Stimulated activated CD8-positive, alpha-beta memory T cell treated with anti-CD3 and anti-CD28 coated beads, Interleukin-4, amount 100 ng/mL, for 24 hours (primary cell): ENCODE data around the gene NUDT19.
A peak's percentile ranks its signal among the peaks of the same experiment; 100 is the strongest.
"Not testable (repeated sequence)": the region's sequence is repeated elsewhere in the genome, so short reads cannot be mapped to it uniquely, and the experiment has no call there.

Experiments
- DNase-seq: peaks from one replicate; pipeline ENCODE4 v3.0.0-alpha.2; 2020; ENCODE audit warnings: low read depth

Gene NUDT19

DNA sequence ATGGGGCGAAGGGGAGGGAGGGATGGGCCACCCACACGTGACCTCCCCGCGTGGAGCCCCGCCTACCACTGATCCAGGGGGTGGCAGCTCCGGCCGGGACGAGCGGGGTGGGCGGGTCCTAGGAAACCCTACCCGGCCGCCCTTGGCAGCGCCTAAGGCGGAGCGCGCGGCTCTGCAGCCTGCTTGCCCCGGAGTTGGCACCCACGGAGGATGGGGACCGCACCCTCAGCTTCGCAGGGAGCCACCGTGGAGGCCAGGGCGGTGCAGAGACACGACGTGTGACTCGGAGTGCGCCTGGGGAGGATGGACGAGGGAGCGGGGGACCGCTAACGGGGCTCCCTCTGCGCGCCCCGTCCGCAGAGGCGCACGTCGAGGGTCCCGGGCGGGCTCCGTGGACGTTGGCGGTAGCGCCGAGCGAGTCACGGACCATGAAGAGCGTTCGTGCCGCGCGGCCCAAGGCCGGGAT, 15.9 kb upstream of the NUDT19 start, which contains the start of gene RGS9BP:
Gene RGS9BP (plus strand): TSS at position 129 of the 466 bp plus-strand sequence. CDS start 416 bp downstream, outside the sequence.
- peak; percentile 27 for DNase-seq

DNA sequence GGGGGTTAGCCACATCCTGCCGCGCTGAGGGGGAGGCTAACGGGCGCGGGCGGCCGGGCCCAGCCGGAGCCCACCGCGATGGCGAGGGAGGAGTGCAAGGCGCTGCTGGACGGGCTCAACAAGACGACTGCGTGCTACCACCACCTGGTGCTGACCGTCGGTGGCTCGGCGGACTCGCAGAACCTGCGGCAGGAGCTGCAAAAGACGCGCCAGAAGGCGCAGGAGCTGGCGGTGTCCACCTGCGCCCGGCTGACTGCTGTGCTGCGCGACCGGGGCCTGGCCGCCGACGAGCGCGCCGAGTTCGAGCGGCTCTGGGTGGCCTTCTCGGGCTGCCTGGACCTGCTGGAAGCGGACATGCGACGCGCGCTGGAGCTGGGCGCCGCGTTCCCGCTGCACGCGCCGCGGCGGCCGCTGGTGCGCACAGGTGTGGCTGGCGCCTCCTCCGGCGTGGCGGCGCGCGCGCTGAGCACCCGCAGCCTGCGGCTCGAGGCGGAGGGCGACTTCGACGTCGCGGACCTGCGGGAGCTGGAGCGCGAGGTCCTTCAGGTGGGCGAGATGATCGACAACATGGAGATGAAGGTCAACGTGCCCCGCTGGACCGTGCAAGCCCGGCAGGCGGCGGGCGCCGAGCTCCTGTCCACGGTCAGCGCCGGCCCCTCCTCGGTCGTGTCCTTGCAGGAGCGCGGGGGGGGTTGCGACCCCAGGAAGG, 15.3 kb upstream of the NUDT19 start:
- DNase-seq, result no peak

DNA sequence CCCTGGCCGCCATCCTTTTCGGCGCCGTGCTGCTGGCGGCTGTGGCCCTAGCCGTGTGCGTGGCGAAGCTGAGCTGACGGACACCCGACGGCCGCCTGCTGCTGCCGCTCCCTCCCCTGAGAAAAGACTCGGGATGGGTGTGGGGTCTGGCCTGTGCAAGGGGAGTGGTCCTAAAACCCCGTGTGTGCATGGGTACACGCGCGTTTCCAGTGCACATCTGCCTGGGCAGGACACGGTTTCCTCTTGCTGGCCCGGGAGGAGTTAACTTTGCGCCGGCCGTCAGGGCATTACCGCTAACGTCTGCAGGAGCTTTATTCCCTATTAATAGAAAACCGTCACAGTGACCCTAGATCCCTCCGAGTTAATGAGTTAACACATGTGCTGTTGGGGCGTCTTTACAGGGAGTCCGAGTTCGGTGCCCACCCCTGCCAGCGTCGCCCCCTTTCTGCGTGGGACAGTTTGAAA, 14.7 kb upstream of the NUDT19 start:
- DNase-seq, result no peak

DNA sequence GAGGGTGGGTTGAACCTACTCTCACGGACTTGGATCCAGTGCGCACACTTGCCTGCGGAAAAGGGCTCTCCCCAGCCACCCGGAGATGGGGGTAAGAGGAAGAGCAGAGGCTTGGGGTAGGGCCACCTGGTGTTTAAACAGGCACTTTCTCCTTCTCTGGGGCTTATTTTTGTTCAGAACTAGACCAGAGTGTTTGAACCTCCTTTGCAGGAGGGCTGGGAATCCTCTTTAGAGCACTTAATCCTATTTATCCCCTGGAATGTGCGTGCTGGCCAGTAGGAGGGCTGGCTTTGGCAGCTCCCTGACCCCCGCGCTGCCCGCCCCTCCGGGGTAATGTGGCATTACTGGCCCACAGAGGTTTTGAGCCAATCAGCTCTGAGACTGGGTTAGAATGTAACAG, 14.0 kb upstream of the NUDT19 start:
- no peak for DNase-seq

DNA sequence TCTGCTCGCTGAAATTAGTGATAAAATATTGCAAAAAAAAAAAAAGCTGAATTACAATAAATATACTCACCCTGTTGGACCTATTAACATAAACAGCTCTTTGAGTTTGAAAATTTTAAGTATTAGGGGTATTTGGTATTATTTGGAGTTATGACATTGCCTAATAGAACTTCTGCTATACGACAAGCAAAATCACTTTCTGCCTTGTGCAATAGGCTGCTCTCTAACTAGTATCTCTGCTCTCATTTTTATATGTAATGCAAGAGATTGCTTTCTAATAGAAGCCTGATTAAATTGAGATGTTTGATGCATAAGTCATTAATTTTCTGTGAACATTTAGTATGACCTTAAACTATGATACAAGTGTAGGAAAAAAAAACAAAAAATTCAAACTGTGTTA, 10.6 kb upstream of the NUDT19 start:
- DNase-seq, result no peak

DNA sequence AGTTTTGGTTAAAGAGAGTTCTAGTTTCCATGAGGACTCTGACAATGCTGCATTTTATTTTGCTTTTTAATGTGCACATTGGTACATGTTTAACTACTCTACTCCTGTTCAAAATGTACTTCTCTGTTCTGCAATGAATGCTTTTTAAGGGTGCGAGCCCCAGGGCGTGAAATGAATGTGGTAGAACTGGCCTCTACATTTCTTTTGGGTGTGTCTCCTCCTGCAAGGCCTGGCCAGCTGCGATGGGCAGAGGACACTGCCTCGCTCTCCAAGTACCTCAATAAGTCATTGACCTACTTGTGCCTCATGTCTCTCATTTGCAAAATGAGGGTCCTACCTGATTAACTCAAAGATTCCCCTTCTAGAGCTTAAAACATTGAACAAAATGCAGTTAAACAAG, 9.3 kb upstream of the NUDT19 start:
- no peak for DNase-seq

DNA sequence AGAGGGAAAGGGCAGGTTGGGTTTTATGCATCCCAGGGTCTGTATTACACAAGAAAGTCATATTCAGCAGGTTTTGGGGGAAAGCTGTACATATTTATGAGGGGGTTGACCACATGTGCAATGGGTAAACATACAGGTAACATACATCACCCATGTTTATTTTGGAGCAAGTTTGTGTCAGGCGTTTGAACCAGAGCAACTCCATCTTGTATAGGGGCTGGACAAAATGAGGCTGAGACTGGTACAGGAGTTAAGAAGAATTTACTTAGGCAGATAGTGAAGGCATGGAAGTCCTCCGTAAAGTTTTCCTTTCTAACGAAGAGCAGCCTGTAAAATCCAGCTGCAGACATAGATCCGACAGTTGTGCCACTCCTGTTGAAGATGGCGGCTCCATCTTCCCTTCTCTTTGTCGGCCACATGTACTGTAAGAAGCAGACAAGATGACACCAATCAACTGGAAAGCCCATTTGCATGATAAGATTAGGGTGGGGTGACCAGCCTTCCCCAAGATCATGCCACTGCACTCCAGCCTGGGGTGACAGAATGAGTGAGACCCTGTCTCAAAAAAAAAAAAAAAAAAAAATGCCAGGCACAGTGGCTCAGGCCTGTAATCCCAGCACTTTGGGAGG, 4.7 kb upstream of the NUDT19 start:
- no peak for DNase-seq

DNA sequence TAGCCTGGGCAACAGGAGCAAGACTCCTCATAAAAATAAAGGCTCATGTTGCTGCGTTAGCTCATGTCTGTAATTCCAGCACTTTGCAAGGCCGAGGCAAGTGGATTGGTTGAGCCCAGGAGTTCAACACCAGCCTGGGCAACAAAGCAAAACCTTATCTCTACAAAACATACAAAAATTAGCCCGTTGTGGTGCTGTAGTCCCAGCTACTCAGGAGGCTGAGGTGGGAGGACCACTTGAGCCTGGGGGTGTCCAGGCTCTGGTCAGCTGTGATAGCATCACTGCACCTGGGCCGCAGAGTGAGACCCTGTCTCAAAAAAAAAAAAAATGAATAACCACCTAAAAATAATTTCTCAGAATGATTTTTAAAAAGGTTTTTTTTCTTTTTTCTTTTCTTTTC, 3.9 kb upstream of the NUDT19 start:
- no peak for DNase-seq

DNA sequence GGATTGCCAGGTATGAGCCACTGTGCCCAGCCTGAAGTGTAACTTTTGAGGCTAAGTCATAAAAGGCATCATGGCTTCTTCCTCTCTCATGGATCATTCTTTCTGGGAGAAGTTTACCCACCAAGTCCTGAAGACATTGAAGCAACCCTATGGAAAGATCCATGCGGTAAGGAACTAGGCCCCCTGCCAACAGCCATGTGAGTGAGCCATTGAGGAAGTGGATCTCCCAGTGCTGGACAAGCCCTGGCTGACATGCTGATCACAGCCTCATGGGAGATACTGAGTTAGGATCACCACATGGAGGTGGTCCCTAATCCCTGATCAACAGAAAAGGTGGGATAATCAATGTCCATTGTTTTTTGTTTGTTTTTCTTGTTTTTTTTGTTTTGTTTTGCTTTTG, 3.3 kb upstream of the NUDT19 start:
- no peak for DNase-seq

DNA sequence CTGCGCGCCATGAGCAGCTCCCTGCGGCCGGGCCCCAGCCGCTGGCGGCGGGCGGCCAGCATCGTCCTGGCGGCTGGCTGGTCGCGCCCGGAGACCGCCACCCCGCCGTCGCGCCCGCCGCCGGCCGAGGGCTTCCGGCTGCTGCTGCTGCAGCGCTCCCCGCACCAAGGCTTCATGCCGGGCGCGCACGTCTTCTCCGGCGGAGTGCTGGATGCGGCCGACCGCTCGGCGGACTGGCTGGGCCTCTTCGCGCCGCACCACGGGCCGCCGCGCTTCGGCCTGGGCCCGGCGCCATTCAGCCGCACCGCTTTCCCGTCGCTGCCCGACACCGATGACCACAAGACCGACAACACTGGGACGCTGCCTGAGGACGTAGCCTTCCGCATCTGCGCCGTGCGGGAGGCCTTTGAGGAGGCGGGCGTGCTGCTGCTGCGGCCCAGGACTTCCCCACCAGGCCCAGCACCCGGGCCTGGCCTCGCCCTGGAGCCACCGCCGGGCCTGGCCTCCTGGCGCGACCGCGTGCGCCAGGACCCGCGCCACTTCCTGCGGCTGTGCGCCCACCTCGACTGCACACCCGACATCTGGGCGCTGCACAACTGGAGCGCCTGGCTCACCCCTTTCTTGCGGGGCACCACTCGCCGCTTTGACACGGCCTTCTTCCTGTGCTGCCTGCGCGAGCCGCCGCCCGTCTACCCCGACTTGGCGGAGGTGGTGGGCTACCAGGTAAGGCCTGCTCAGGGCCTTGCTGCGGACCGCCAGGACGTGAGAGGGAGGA, 518 bp downstream of the NUDT19 start:
- peak; percentile 36 for DNase-seq

DNA sequence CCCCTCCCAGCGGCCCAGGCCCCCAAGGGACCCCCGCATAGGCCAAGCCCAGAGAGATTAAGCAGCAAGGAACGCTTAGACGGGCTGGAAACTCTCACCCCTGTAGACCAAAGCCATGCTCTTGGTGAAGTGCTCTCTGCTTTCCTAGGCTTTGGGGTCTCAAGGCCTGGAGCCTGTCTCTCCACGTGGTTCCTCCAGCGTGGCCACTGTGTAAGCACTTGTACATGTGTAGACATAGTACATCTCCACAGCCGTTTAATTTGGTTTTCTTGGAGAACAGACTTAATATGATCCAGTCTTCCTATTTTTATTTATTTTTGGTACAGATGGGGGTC, 1.1 kb downstream of the NUDT19 start:
- no peak for DNase-seq

DNA sequence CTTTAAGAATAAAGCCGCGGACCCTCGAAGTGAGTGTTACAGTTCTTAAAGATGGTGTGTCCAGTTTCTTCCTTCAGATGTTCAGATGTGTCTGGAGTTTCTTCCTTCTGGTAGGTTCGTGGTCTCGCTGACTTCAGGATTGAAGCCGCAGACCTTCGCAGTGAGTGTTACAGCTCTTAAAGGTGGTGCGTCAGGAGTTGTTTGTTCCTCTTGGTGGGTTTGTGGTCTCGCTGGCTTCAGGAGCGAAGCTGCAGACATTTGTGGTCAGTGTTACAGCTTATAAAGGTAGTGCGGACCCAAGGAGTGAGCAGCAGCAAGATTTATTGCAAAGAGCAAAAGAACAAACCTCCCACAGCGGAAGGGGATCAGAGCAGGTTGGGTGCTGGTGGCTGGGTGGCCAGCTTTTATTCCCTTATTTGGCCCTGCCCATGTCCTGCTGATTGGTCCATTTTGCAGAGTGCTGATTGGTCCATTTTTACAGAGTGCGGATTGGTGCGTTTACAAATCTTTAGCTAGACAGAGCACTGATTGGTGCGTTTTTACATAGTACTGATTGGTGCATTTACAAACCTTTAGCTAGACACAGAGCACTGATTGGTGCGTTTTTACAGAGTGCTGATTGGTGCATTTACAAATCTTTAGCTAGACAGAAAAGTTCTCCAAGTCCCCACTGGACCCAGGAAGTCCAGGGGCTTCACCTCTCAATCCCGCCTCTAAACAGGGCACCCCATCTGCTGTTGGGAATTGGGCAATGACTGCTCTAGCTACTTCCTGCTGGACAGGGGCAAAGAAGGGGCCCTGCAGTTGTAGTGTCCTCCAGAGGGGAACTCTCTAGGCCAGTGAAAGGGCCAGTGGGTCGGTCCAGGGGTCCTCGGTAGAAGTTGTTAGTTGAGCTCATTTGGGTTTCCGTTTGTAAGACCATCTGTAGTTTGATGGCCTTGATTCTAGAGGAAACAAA, 1.8 kb downstream of the NUDT19 start:
- DNase-seq, result peak; percentile 31

DNA sequence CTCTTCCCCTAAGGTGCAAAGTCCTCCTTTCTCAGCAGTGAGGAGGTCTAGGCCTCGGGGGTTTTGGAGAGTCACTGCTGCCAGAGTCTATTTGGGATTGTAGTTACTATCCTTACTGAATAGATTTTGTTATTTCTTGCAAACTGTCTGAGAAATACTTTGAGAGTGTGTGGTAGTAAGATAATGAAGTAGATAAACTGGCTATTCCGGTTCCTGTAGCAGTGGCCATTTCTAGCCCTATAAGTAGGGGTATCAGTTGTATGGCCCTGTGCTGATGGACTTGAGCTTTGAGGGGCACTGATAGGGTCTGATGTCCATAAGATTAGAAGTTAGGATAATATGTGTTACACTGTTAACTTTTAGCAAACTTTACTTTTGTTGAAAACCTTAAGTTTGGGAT, 2.7 kb downstream of the NUDT19 start:
- DNase-seq, result not testable (repeated sequence)

DNA sequence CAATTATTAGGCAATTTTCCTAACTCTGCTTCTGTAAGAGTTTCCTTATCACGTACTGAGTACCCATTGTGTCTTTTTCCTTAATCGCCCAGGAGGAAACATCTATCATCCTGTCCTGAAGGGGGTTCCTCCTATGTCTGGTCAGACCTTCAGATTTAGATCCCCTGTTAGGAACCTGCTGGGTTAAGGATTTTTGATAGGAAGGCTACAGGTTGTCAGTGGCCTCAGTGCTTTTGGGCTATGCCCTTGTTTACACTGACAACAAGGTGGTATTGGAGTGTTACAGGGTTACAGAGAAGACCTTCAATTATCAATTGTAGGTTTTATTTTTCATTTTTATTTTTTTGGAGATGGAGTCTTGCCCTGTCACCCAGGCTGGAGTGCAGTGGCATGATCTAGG, 3.2 kb downstream of the NUDT19 start:
- not testable (repeated sequence) for DNase-seq

DNA sequence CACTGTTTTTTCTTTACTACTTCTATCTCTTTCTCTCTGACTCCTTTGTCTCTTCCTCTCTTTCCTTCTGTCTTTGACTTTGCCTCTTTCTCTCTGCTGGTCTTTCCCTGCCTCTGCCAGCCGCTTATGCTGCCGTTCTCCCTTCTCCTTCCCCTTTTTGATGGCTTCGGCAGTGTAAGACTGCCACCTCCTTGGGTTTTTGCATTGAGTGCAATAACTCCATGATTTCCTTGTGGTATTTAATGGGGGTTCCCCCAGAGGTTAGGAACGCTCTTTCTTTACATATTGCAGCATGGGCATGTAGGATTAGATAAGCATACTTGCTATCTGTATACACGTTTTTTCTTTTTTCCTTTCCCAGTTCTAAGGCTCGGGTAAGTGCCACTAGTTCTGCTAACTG, 3.9 kb downstream of the NUDT19 start:
- DNase-seq, result not testable (repeated sequence)

DNA sequence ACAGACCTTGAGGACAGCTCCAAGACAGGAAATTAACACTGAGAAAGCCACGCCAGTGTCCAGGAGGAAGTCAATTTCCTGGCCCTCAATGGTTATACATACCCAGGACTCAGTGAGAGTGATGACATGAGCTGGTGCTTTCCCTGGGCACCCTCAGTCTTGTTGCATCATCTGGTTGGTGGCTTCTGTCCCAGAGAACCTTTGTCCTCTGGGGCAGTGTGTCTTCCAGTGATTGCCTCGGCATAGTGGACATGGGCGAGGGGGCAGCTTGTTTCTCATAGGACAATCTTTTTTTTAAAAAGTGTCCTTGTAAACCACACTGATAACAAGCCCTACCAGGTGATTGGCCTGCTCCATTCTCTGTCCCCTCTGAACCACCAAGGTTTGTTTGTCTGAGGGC, 5.2 kb downstream of the NUDT19 start:
- not testable (repeated sequence) for DNase-seq

DNA sequence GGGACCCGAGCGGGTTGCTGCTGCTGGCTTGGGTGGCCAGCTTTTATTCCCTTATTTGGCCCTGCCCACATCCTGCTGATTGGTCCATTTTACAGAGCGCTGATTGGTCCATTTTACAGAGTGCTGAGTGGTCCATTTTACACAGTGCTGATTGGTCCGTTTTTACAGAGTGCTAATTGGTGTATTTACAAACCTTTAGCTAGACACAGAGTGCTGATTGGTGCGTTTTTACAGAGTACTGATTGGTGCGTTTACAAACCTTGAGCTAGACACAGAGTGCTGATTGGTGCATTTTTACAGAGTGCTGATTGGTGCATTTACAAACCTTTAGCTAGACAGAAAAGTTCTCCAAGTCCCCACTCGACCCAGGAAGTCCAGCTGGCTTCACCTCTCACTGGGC, 8.5 kb downstream of the NUDT19 start:
- DNase-seq, result not testable (repeated sequence)

DNA sequence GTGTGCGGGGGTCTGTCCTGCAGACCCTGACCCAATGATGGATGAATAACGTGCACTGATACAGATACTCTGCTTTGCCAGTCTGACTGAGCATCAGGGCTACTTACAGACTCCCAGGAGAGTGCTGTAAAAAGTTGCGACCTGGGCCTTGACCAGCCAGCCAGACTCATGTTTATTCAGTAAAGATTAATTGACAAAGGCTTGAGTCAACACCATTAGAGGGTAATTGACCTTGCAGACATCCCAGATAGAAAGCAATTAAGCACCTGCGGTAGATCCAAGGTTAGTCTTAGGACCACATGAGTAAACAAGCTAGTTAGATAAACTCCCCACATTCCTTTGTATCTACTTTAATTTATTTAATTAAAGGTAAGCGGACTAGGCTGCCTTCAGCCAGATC, 10.4 kb downstream of the NUDT19 start:
- DNase-seq, result no peak

DNA sequence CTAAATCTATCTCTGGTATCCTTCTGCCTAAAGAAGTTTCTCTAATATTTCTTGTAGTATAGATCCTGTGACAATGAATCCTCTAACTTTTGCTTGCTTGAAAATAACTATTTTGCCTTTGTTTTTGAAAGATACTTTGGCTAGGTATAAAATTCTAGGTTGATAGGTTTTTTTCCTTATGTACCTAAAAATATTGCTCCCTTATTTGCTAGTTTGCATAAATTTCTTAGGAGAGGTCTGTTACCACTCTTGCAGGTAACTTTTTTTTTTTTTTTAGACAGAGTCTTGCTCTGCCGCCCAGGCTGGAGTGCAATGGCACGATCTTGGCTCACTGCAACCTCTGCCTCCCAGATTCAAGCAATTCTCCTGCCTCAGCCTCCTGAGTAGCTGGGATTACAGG, 12.4 kb downstream of the NUDT19 start:
- not testable (repeated sequence) for DNase-seq

DNA sequence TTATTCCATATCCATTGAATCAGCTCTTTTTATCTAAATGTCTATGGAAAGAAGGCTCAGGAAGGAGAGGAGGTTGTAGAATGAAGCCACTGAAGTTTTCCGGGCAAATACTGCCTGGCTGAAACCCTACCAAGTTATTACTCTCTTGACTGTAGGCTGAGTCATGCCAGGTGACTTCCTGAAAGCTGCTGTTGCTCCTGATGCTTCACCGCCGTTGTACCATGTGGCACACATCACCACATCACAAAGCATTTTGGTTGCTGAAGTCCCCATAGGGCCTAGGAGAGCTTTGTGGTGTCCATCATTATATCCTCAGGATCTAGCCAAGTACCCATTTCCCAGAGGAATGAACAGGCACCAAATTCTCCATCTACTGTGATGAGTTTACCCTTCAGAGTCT, 16.8 kb downstream of the NUDT19 start:
- DNase-seq, result no peak

DNA sequence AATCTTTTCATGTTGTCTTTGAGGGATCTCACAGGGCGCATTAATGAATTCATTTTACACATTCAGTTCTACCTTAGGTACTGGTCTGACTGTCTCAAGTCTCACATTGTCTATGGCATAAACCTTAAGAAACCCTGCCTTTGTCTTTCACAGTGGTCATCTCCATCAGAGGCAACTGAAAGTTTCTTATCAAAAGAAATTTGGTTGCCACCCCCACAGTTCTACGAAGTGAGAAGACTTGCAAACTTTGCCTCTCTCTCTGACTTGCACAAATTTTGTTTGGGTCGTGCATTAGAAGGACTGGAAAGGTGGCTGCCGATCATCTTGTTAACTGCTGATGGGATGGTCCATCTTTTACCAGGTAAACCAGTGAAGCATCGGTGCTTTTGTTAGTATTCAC, 17.4 kb downstream of the NUDT19 start:
- no peak for DNase-seq

DNA sequence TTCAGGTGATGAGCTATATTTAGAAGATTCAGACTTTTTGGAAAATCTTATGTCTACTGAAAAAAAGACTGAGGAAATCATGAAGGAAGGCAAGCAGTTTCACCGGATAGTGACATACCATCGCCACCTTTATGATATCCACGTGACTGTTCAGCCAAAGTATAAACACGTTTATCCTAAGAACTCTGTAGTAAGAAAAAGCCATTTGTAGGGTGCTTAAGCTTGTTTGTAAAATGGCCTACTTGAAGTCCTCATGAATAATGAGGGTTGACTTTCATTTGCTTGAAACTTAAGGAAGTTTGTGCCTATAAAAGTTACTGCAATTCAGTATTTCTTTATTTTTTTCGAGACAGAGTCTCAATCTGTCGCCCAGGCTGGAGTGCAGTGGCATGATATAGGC, 20.1 kb downstream of the NUDT19 start:
- DNase-seq, result no peak
